Activated CD8-positive, alpha-beta memory T cell treated with anti-CD3 and anti-CD28 coated beads for 24 hours (primary cell): ENCODE measurements around the gene CKS1B.
"Not testable (repeated sequence)": the region's sequence is repeated elsewhere in the genome, so short reads cannot be mapped to it uniquely, and the experiment has no call there.

Source experiments
- DNase-seq: peaks from one replicate; pipeline ENCODE4 v3.0.0-alpha.2; 2020

Gene CKS1B

DNA sequence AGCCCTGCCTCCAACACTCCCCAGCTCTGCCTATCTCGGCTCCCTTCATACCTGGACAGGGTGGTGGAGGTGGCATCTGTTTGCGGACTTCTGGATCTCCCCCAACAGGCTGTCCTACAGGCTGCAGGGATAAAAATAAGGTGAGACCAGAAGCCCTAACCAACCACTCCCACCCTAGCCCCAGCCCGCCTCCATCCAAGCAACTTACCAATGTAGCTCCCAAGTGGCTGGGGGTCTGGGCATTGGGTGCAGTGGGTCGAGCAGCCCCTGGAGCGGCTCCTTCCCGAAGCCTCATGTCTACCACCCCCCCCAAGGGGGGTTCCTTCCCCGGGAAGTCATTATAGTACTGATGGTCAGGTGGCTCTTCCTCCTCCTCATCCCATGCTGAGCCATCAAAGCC lies 8.4 kb upstream of the CKS1B start:
- no peak for DNase-seq

DNA sequence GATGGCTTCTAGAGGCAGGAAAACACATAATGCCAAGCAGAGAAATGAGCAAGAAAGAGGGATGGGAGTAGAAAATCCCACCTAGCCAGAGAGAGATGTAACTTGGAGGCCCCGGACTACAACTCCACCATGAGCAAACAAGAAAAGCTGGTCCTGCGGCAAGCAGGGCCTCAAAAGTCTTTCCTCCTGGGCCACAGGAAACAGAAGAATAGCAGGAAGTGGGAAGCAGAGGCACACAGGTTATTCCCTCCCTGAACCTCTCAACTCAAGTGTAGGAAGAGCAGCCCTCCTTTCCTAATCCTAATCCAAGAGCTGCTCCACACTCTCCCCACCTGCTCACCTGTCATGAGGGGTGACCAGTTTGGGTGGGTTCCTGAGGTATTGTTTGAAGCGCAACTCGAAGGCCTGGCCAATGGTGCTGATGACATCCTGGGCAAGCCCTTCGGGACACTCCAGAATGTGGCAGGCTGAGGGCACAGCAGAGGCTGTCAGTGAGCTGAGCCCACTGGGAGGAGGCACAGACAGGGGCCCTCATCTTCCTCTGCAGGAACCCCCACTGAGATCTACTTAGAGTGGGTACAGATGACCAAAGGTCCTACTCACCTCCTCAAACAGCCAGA lies 7.0 kb upstream of the CKS1B start:
- DNase-seq = no peak

DNA sequence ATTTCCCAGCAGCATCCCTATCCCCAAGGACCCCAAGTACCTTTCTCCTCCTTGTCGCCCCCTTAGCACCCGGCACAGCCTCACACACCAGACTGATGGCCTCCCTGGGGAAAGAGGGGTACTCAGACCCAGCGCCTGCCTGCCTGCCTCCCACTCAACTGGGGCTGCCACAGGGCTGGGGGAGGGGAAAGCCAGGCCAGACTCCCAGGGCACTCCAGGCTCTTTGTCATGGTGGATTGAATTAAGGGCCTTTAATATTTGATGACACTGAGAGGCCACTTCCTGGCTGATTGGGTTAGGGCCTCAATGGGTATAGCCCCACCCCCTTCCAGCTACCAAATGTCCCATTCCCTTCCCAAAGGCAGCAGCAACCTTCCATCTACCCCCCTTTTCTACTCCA lies 5.8 kb upstream of the CKS1B start:
- DNase-seq = no peak

GRCh38 chr1:154969246-154969645 lies 5.2 kb upstream of the CKS1B start:
- DNase-seq = no peak

GRCh38 chr1:154969860-154970452 lies 4.5 kb upstream of the CKS1B start:
- DNase-seq = no peak

- no peak for DNase-seq
Measured at GRCh38 chr1:154970631-154971340, 3.7 kb upstream of the CKS1B start, which contains the start of gene SHC1. Gene SHC1, minus strand, starts transcription at chr1:154970747. Its CDS starts 221 bp downstream, at chr1:154970526.

GRCh38 chr1:154971341-154971998 lies 3.0 kb upstream of the CKS1B start:
- no peak for DNase-seq

- DNase-seq = no peak
Measured at GRCh38 chr1:154972213-154972516, 2.3 kb upstream of the CKS1B start.

DNA sequence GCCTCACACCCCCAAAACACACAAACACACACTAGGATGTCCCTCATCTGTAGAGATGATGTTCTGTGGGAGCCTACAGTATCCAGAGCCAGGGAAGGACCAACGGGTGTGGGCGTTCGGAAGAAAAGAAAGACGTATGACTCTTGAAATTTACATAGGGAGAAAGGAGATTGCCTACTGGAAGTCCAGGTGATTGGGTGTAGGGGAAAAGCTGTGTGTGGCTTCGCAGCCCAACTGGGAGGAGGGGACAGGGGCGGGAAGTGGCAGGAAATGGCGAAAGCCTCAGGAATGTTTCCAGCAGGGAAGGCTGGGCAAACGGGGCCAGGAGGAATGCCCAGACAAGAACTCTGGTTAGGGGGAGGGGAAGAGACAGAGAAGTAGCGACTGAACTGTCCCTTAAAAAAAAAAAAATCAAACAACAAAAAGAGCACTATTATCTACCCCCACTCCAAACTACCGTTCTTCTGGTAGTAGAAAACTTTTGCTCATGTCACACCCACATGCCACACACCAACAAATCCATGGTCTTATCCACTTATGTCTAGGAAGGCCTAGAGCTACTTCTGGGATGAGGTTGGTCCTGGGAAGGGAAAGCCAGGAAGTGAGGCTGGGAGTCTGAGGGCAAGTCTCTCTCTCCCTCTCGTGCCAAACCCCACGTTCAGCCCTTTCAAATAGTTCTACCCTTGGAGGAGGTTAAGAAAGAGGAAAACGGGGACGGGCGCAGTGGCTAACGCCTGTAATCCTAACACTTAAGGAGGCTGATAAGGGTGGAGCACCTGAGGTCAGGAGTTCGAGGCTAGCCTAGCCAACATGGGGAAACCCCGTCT lies 1.8 kb upstream of the CKS1B start:
- DNase-seq = no peak

GRCh38 chr1:154973344-154974101 lies 958 bp upstream of the CKS1B start:
- peak; percentile 95 for DNase-seq

DNA sequence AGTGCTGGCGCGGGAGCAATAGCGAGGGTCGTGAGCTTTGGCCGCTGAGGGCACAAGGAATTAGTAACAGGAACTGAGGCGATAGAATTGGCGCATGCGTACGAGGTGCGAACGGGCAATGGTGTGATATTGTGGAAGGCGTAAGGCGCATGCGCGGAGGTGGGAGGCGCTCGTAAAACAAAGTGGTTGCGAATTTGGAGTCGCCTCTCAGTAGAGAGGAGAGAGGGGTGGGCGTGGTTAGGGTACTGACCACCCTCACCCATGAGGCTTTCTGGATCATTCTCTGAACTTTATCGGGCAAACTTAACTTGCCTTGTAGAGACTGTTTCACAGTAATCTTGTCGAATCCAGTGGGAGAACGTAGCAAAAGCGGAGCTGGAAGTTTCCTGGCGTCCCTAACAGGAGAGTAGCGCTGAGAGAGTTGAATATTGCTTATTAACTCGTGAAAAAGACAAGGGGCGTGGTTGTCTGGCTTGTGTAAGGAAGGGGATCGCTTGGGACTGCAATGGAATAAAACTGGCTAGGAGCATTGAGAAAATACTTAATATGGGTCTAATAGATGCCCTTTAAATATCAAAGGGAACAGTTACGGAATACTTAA lies 427 bp downstream of the CKS1B start:
- DNase-seq = peak; percentile 97

GRCh38 chr1:154975409-154976059 lies 1.1 kb downstream of the CKS1B start:
- peak; percentile 89 for DNase-seq

DNA sequence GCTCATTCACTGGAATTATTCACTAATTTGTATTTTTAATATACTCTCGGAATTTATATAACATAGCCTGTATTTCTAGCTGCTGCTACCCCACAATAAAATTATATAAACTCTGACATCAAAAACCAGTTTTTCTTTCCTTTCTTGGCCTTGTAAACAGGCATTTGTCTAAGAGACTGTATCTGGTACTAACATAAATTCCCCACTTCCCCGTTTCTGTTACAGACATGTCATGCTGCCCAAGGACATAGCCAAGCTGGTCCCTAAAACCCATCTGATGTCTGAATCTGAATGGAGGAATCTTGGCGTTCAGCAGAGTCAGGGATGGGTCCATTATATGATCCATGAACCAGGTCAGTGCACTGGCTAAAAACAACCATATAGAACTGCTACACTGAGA lies 3.3 kb downstream of the CKS1B start:
- not testable (repeated sequence) for DNase-seq

- DNase-seq = no peak
Measured at GRCh38 chr1:154978360-154978759, 3.9 kb downstream of the CKS1B start.

- no peak for DNase-seq
Measured at GRCh38 chr1:154982341-154982740, 7.9 kb downstream of the CKS1B start.

DNA sequence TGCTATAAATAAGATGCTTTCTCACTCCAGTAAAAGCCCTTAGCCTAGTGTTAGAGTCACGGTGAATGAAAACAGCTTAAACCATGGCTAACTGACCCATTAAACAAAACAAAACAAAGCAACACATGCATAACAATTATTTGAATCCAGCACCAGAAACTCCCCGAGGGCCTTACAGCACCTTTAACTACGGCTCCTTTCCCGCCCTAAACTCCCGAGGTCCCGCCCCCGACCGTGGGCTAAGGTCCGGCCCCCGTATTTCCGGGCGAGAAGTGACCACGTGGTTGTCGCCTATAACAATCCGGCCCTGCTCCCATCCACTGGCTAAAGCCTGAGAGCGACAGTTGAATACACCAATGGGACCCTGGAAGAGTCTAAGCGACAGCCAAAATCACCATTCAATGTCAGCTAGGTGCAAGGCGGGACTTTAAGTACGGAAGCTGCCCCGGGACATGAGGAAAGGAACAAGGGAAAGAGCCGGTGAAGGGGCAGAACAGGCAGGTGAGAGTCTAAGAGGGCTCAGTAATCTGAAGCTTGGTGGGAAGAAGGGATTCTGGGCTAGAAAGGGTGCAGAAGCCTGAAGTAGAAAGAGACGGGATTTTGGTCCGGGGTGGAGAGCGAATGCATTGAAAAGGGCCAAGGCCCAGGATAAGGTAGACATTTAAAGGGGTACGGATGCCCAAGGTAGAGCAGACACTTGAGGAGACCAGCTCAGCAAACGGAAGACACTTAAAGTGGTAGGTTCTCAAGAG lies 8.6 kb downstream of the CKS1B start, which contains the start of gene FLAD1:
TSS of gene FLAD1 (plus strand) at position 448 of the 752 bp plus-strand sequence. CDS start 351 bp downstream, outside the sequence.
- DNase-seq = peak; percentile 95

GRCh38 chr1:154983776-154984466 lies 9.4 kb downstream of the CKS1B start:
- DNase-seq = no peak

- not testable (repeated sequence) for DNase-seq
Measured at GRCh38 chr1:154986736-154987135, 12.3 kb downstream of the CKS1B start.

- no peak for DNase-seq
Measured at GRCh38 chr1:154987326-154987725, 12.8 kb downstream of the CKS1B start.
